ENCODE measurements around the gene GPC5. TPM values are rescaled to one million over a fixed set of nuclear protein-coding genes. Genes with fewer than 3 reads are reported as not detected.

GPC5 gene
- total and polyA plus RNA-seq, 9 of the 15 experiments (the other 6 are each of a cell fraction or from before 2014, with no cell fraction given), result 0.18 to 0.27 TPM; not detected in 7

DNA sequence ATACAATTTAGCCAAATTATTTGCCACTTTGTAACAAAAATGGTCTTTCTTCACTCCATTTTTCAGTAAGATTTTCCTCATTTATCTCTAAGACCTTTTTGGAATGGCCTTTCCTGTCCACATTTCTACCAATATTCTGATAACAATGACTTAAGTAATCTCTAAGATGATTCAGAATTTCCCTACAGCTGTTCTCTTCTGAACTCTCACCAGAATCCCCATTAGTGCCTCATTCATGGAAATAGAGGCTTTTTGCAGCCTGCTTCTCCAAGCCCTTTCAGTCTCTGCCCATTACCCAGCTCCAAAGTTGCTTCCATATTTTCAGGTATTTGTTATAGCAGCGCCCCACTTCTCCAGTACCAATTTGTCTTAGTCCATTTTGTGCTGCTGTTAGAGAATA, 867.0 kb downstream of the GPC5 start:
- no peaks in the 10 kb centered on the region for H3K27me3 ChIP-seq (ENCODE audit: control insufficient read depth in 2 of 2, insufficient read depth in 2 of 2, low read length in 2 of 2)
- H3K9ac ChIP-seq (ENCODE audit: insufficient read depth in 1 of 2, low read depth in 2 of 2, low read length in 2 of 2), result no peak overlapping the region
- no peaks in the 10 kb centered on the region for H3K9me3 ChIP-seq (replicated peaks; ENCODE audit: control insufficient read depth, insufficient read depth, low read depth, low read length)
- no TSS peak for BruUV-seq (replicated peaks)
- DNase-seq (ENCODE audit: extremely low read depth in 1 of 4, low spot score in 3 of 4) (no peak), ATAC-seq (no peak), FAIRE-seq (no peak)
- no peaks in the 10 kb centered on the region for H3K9me1 ChIP-seq (ENCODE audit: control insufficient read depth, insufficient read depth, low read length)
- CTCF ChIA-PET (ENCODE audit: low intra/inter-chr PET ratio), result no interaction called here
- no peak overlapping the region for H3K27ac ChIP-seq (ENCODE audit: extremely low read depth, low read depth, low read length)
- no peak overlapping the region for H3K4me3 ChIP-seq
- POLR2A ChIA-PET, result no interaction called here
- H3K4me1 ChIP-seq (replicated peaks in 1 of 2; ENCODE audit: control insufficient read depth in 2 of 2, insufficient read depth in 2 of 2, low read length in 2 of 2), result no peaks in the 10 kb centered on the region
- no peaks in the 10 kb centered on the region for H4K20me1 ChIP-seq (replicated peaks; ENCODE audit: control insufficient read depth, insufficient read depth, low read length)
- intact Hi-C loops (cut with micrococcal nuclease) (no loop called here), in situ Hi-C loops (cut with MboI) (loop anchor here (25.0 kb wide), 1 partner anchor 447 kb away; no protein-coding TSS in a partner anchor)
- H3K79me2 ChIP-seq (ENCODE audit: control insufficient read depth, insufficient read depth, low read length), result no peaks in the 10 kb centered on the region
- no CpG with 5 or more reads among the region's 1 CpG for WGBS (ENCODE audit: insufficient coverage, low coverage, missing lambda C conversion rate)
- H3K4me2 ChIP-seq (ENCODE audit: insufficient read depth, low read length), result no peak overlapping the region
- H2AFZ ChIP-seq (ENCODE audit: low read depth, low read length), result no peak overlapping the region
- no peaks in the 10 kb centered on the region for H3K36me3 ChIP-seq (ENCODE audit: control insufficient read depth, insufficient read depth, low read length)
- TF ChIP-seq SRSF3 (IDR thresholded peaks at IDR 0.05; ENCODE audit: insufficient read depth, low read length) (no peak), WHSC1 (IDR thresholded peaks at IDR 0.05; ENCODE audit: low read length) (no peak), MYNN (IDR thresholded peaks at IDR 0.05) (no peak), MYNN (CRISPR knock-in tag; IDR thresholded peaks at IDR 0.05) (no peak), STAT5B (CRISPR knock-in tag; IDR thresholded peaks at IDR 0.05) (no peak), ZNF134 (CRISPR knock-in tag; conservative IDR thresholded peaks at IDR 0.05) (no peak)
- TF ChIP-seq, protein P1, sequence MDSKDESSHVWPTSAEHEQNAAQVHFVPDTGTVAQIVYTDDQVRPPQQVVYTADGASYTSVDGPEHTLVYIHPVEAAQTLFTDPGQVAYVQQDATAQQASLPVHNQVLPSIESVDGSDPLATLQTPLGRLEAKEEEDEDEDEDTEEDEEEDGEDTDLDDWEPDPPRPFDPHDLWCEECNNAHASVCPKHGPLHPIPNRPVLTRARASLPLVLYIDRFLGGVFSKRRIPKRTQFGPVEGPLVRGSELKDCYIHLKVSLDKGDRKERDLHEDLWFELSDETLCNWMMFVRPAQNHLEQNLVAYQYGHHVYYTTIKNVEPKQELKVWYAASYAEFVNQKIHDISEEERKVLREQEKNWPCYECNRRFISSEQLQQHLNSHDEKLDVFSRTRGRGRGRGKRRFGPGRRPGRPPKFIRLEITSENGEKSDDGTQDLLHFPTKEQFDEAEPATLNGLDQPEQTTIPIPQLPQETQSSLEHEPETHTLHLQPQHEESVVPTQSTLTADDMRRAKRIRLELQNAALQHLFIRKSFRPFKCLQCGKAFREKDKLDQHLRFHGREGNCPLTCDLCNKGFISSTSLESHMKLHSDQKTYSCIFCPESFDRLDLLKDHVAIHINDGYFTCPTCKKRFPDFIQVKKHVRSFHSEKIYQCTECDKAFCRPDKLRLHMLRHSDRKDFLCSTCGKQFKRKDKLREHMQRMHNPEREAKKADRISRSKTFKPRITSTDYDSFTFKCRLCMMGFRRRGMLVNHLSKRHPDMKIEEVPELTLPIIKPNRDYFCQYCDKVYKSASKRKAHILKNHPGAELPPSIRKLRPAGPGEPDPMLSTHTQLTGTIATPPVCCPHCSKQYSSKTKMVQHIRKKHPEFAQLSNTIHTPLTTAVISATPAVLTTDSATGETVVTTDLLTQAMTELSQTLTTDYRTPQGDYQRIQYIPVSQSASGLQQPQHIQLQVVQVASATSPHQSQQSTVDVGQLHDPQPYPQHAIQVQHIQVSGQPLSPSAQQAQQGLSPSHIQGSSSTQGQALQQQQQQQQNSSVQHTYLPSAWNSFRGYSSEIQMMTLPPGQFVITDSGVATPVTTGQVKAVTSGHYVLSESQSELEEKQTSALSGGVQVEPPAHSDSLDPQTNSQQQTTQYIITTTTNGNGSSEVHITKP (IDR thresholded peaks at IDR 0.05; ENCODE audit: partially characterized antibody), result no peak
- TF ChIP-seq, protein P2, sequence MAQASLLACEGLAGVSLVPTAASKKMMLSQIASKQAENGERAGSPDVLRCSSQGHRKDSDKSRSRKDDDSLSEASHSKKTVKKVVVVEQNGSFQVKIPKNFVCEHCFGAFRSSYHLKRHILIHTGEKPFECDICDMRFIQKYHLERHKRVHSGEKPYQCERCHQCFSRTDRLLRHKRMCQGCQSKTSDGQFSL (CRISPR knock-in tag; IDR thresholded peaks at IDR 0.05), result no peak
- TF ChIP-seq, protein P2 (tag; IDR thresholded peaks at IDR 0.05), result no peak
- TF ChIP-seq, protein P3, sequence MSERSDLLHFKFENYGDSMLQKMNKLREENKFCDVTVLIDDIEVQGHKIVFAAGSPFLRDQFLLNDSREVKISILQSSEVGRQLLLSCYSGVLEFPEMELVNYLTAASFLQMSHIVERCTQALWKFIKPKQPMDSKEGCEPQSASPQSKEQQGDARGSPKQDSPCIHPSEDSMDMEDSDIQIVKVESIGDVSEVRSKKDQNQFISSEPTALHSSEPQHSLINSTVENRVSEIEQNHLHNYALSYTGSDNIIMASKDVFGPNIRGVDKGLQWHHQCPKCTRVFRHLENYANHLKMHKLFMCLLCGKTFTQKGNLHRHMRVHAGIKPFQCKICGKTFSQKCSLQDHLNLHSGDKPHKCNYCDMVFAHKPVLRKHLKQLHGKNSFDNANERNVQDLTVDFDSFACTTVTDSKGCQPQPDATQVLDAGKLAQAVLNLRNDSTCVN (CRISPR knock-in tag; IDR thresholded peaks at IDR 0.05), result no peak
